NT2/D1 (cell line): Measurements from ENCODE around the gene PARP11.
A peak's percentile ranks its signal among the peaks of the same experiment; 100 is the strongest.
"Not testable (repeated sequence)": the region's sequence is repeated elsewhere in the genome, so short reads cannot be mapped to it uniquely, and the experiment has no call there.

Experiments
- DNase-seq: peaks from one replicate; pipeline ENCODE4 v3.0.0-alpha.2; 2011; ENCODE audit warnings: low read depth, low spot score
- H3K27me3 ChIP-seq: 2 replicates; pipeline ENCODE4 v1.6.0; 2011; ENCODE audit warnings: mild to moderate bottlenecking; ENCODE audit not compliant: insufficient read length, insufficient read depth
- H3K36me3 ChIP-seq: 2 replicates; pipeline ENCODE4 v1.6.1; 2011; ENCODE audit warnings: mild to moderate bottlenecking, low read length, mixed read lengths; ENCODE audit not compliant: insufficient read depth, insufficient read length
- H3K4me1 ChIP-seq: 2 replicates; pipeline ENCODE4 v1.5.1; 2011; ENCODE audit not compliant: insufficient read depth, insufficient read length
- H3K4me3 ChIP-seq: 2 replicates; pipeline ENCODE4 v1.5.1; 2011; ENCODE audit warnings: low read depth; ENCODE audit not compliant: insufficient read length
- H3K9ac ChIP-seq: 2 replicates; pipeline ENCODE4 v1.6.0; 2011; ENCODE audit warnings: low read depth; ENCODE audit not compliant: insufficient read length
- H3K9me3 ChIP-seq: 2 replicates; pipeline ENCODE4 v1.5.1; 2011; ENCODE audit warnings: mild to moderate bottlenecking, low read length; ENCODE audit not compliant: insufficient read depth
- SUZ12 ChIP-seq: IDR thresholded peaks from 2 replicates; pipeline ENCODE4 v1.6.1; 2011; ENCODE audit not compliant: insufficient read length, insufficient read depth; ENCODE audit errors: extremely low read depth
- YY1 ChIP-seq: IDR thresholded peaks from 2 replicates; pipeline ENCODE4 v1.6.1; 2011; ENCODE audit not compliant: insufficient read length, insufficient read depth
- ZNF274 ChIP-seq: IDR thresholded peaks from 2 replicates; pipeline ENCODE4 v1.6.1; 2011; ENCODE audit warnings: mild to moderate bottlenecking, low read depth, low read length

The PARP11 gene

DNA sequence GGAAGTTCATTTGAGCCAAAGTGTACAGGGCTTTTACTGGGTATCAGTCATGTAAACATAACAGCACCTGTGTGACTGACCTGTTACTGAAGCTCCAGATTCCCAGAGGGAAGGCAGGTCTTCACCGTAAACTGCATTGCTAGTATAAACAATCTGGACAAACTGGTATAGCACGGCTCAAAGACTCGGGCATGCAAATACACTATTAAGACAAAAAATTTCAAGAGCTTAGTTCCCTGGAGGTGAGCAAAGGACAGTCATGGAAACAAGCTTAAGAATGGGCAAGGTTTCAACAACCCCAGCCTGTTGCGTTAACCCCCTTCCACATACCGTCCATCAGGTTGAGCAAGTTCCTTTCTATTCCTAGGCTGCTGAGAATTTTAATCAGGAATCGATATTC lies 9.4 kb downstream of the PARP11 start:
- H3K9ac ChIP-seq, result no peak overlapping the region
- no peak for DNase-seq
- H3K4me1 ChIP-seq, result no peaks in the 10 kb centered on the region
- no peak for TF ChIP-seq SUZ12
- no peak for TF ChIP-seq YY1
- no peak for TF ChIP-seq ZNF274
- no peaks in the 10 kb centered on the region for H3K36me3 ChIP-seq
- no peaks in the 10 kb centered on the region for H3K27me3 ChIP-seq
- peaks cover 19% of the 10 kb centered on the region for H3K9me3 ChIP-seq
- no peak overlapping the region for H3K4me3 ChIP-seq

DNA sequence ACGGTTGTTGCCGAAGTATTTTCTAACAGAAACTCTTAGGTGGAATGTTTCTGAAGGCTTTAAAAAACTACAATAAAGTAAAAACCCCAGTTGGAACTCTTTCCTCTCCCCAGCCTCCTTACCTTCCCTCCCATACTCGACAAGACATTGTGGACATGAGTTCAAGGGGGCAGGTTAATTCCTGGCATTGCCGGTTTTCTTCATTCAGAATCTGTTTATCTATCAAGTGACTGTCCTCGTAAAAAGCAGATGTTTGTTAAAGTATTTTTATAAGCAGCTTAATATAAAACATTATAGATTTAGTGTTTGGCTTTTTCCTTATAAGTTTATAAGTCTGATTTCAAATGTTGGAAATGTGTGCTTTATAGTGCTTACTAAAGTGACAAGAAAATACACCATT lies 30.7 kb downstream of the PARP11 start:
- H3K9me3 ChIP-seq, result peaks cover 9% of the 10 kb centered on the region
- H3K4me1 ChIP-seq, result no peaks in the 10 kb centered on the region
- TF ChIP-seq YY1 (no peak), SUZ12 (no peak), ZNF274 (no peak)
- no peak overlapping the region for H3K4me3 ChIP-seq
- no peak for DNase-seq
- no peak overlapping the region for H3K9ac ChIP-seq
- H3K36me3 ChIP-seq, result peaks cover 3% of the 10 kb centered on the region
- H3K27me3 ChIP-seq, result no peaks in the 10 kb centered on the region

DNA sequence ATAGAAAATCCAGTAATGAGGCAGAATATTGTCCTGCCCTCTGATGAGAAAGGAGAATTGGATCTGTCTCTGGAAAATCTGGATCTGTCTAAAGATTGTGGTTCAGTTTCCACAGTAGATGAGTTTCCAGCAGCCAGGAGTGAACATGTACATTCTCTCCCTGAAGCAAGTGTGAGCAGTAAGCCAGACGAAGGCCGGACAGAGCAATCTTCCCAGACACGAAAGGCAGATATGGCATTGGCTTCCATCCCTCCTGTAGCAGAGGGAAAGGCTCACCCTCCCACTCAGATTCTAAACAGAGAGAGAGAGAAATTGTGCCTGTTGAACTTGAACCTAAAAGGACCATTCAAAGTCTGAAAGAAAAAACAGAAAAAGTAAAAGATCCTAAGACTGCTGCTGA lies 31.4 kb downstream of the PARP11 start:
- H3K4me1 ChIP-seq, result no peaks in the 10 kb centered on the region
- no peaks in the 10 kb centered on the region for H3K27me3 ChIP-seq
- DNase-seq, result no peak
- H3K9ac ChIP-seq, result no peak overlapping the region
- no peak overlapping the region for H3K4me3 ChIP-seq
- no peak for TF ChIP-seq SUZ12
- no peak for TF ChIP-seq ZNF274
- no peak for TF ChIP-seq YY1
- peaks cover 3% of the 10 kb centered on the region for H3K36me3 ChIP-seq
- peaks cover 2% of the 10 kb centered on the region; the same call in 1 of the 2 replicates for H3K9me3 ChIP-seq

DNA sequence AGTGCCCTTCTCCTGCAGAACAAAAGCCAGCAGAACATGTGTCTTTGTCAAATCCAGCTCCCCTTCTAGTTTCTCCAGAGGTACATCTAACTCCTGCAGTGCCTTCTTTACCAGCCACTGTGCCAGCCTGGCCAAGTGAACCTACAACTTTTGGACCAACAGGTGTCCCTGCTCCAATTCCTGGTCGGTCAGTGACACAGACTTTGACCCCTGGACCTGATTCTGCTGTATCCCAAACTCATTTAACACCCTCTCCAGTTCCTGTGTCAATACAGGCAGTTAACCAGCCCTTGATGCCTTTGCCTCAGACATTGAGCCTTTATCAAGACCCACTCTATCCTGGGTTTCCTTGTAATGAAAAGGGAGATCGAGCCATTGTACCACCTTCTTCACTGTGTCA lies 32.4 kb downstream of the PARP11 start:
- DNase-seq, H3K9me3 ChIP-seq, H3K4me1 ChIP-seq, H3K27me3 ChIP-seq, H3K36me3 ChIP-seq, H3K4me3 ChIP-seq, H3K9ac ChIP-seq: not testable (repeated sequence)

DNA sequence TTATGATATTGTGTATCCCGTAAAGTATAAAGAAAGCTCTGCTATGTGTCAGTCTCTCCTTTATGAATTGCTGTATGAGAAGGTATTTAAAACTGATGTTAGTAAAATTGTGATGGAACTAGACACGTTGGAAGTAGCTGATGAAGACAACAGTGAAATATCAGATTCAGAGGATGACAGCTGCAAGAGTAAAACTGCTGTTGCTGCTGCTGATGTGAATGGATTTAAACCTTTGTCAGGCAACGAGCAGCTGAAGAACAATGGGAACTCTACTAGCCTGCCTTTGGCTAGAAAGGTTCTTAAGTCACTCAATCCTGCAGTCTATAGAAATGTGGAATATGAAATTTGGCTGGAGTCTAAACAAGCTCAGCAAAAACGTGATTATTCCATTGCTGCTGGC lies 33.5 kb downstream of the PARP11 start:
- H3K4me1 ChIP-seq, H3K4me3 ChIP-seq, H3K9me3 ChIP-seq, H3K36me3 ChIP-seq, DNase-seq, H3K9ac ChIP-seq, H3K27me3 ChIP-seq: not testable (repeated sequence)

DNA sequence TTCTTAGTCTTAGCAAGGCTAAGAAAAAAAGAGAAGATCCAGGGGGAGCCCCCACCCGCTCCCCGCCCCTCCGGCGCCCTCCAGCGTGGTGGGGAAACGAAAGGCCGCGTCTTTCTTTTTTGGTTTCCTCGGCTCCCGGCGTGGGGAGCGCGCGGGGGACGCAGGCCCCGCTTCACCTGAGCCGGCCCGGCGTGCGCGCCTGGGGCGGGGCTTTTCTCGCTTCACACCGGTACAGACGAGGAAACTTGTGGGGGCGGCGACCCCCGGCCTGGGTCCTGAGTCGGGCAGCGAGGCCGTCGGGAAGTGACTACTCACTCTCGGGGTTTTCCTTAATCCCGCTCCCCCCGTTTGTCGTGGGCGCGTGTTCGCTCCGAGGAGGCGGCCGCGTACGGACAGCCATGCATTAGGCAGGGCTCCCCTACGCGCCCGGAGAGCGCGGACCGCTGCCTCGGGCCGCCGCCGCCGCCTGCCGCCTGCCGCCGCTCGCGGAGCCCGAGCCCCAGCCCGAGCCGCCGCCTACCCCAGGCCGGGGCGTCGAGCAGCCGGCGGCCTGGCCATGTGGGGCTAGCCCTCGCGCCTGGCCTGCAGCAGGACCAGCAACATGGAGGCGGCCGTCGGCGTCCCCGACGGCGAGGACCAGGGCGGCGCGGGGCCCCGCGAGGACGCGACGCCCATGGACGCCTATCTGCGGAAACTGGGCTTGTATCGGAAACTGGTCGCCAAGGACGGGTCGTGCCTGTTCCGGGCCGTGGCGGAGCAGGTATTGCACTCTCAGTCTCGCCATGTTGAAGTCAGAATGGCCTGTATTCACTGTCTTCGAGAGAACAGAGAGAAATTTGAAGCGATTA lies 34.3 kb downstream of the PARP11 start:
- not testable (repeated sequence) for H3K27me3 ChIP-seq, H3K36me3 ChIP-seq, H3K9me3 ChIP-seq, H3K4me1 ChIP-seq, H3K4me3 ChIP-seq, DNase-seq, H3K9ac ChIP-seq

DNA sequence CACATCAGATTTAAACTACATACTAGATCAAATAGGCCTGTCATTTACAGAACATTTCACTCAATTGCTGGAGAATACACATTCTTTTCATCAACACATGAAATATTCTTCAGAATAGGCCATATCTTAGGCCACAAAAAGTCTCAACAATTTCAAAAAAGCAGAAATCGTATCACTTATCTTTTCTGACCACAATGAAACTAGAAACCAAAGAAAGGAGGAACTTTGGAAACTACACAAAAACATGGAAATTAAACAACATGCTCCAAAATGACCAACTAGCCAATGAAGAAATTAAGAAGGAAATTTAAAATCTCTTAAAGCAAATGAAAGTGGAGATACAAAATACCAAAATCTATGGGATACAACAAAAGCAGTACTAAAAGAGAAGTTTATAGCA lies 35.1 kb downstream of the PARP11 start:
- Histone ChIP-seq H3K9ac (no peak overlapping the region), H3K27me3 (no peaks in the 10 kb centered on the region), H3K4me3 (no peak overlapping the region), H3K9me3 (no peaks in the 10 kb centered on the region; the same call in 1 of the 2 replicates), H3K36me3 (peaks cover 3% of the 10 kb centered on the region), H3K4me1 (no peaks in the 10 kb centered on the region)
- TF ChIP-seq ZNF274, result no peak
- TF ChIP-seq YY1, result no peak
- TF ChIP-seq SUZ12, result no peak
- DNase-seq, result no peak

DNA sequence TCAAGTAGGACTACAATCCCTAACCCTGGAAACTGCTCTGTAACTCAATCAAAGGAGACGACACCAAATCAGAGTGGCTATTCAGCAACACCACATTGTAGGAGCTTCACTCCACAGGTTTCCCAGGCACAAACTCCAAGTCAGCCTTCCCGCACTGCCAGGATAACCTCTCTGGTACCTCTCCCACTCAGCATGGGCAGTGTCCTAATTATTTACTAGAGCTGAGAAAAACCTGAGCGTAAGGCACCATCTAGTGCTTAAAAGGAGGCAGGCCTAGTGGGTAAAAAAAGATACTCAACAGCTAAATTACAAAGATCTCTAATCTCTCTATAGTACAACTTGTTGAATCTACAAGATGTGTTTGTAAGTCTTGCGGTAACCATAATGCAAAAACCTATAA lies 36.1 kb downstream of the PARP11 start:
- Histone ChIP-seq H3K4me1 (no peaks in the 10 kb centered on the region), H3K4me3 (no peak overlapping the region), H3K27me3 (no peaks in the 10 kb centered on the region), H3K9ac (no peak overlapping the region), H3K36me3 (peaks cover 3% of the 10 kb centered on the region), H3K9me3 (no peaks in the 10 kb centered on the region; the same call in 1 of the 2 replicates)
- DNase-seq, result peak; percentile 27
- TF ChIP-seq SUZ12 (no peak), ZNF274 (no peak), YY1 (no peak)
